Left renal pelvis (tissue), 4 donors: ENCODE measurements around the gene NUMBL. TPM values are rescaled to one million over a fixed set of nuclear protein-coding genes. Genes with fewer than 3 reads are reported as not detected.
"Not testable (repeated sequence)": the region's sequence is repeated elsewhere in the genome, so short reads cannot be mapped to it uniquely, and the experiment has no call there.

Source experiments
- DNase-seq, 4 donors: peaks; one replicate each; pipeline ENCODE4 v3.0.0-alpha.2; 2013; ENCODE audit warnings: low read depth in 4 of 4, low spot score in 3 of 4
- polyA plus RNA-seq, 4 donors: library from polyadenylated mRNA; unstranded; fragments of 120-200 nt; gene quantifications; one replicate each; pipeline ENCODE4 v1.2.1, GENCODE V29; 2013; ENCODE audit not compliant: insufficient read length in 4 of 4

Gene NUMBL
- polyA plus RNA-seq, 4 donors, result 11.5 to 35.0 (median 15.8) TPM

DNA sequence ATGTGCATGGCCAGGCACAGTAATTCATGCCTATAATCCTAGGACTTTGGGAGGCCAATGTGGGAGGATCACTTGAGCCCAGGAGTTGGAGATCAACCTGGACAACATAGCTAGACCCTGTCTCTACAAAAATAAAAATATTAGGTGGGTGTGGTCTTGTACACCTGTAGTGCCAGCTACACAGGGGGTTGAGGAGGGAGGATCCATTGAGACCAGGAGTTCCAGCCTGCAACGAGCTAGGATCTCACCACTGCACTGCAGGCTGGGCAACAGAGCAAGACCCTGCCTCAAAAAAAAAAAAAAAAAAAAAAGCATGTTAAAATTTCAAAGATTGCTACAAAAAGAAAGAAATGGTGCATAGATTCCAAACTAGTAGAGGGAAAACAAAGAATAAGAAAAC lies 52.1 kb downstream of the NUMBL start:
- no peak for DNase-seq

DNA sequence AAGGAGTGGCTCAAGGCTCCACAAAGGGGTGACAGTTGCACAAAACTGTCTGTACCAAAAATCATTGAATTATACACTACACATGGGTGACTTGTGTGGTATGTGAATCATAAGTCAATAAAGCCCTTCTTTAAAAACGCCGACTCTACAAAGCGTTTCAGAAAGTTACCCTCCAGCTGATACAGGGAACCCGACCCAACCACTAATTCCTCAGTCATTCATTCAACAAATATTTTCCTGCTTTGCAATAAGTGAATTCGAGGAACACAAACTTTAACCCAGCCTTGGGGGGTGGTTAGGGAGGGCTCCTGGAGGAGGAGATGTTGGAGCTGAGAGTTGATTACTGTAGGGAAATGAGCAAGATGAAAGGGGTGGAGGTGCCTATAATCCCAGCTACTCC lies 57.2 kb downstream of the NUMBL start:
- DNase-seq, result no peak

DNA sequence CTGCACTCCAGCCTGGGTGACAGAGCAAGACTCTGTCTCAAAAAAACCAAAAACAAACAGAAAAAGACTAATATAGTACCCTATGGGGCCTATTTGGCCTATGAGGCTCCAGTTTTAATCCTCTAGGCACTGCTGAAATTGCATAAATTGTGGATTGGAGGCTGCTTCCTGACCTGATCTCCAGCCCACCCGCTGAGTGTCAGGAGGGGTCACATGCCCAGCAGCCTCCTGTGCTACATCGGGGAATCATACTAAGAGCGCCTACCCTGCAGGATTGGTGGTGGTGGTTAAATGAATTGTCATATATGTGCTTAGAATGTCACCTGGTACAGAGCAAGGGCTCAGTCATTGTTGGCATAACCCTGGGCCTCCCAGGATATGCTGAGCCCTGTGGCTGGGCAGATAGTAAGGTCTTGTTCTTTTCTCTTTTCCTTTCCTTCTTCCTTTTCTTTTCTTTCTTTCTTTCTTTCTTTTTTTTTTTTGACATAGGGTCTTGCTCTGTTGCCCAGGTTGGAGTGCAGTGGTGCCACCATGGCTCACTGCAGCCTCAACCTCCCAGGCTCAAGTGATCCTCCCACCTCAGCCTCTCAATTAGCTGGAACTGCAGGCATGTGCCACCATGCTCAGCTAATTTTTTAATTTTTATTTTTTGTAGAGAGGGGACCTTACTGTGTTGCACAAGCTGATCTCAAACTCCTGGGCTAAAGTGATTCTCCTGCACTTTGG lies 58.0 kb downstream of the NUMBL start:
- DNase-seq, result no peak

DNA sequence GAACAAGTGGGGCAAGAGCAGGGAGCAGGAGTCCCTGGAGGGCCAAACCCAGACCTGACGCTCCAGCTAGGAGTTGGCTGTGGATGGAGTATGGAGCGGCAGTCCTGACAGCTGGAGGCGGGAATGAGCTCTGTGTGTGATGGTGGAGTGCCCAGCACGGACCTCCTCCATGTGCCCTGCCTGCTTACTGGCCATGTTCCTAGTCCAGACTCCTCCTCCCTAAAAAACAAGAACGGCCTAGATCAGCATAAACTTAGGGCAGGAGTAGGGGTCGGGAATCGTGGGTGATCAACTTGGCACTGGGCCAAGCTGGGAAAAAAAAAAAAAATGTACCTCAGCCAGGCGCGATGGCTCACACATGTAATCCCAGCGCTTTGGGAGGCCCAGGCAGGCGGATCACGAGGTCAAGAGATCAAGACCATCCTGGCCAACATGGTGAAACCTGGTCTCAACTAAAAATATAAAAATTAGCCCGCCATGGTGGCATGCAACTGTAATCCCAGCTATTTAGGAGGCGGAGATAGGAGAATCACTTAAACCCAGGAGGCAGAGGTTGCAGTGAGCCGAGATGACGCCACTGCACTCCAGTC lies 59.8 kb downstream of the NUMBL start:
- DNase-seq, result no peak

DNA sequence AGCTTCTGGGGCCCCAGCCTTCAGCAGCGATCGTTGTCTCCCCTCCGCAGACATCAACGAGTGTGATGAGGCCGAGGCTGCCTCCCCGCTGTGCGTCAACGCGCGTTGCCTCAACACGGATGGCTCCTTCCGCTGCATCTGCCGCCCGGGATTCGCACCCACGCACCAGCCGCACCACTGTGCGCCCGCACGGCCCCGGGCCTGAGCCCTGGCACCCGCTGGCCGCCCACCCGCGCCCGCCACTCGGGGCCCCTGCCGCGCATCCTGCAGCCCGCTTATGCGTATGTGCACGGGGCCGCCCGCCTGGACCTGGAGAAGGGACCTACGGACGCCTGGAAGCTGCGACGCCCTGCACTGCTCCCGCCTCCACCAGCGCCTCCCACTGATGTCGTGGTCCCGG lies 61.1 kb downstream of the NUMBL start:
- no peak for DNase-seq

DNA sequence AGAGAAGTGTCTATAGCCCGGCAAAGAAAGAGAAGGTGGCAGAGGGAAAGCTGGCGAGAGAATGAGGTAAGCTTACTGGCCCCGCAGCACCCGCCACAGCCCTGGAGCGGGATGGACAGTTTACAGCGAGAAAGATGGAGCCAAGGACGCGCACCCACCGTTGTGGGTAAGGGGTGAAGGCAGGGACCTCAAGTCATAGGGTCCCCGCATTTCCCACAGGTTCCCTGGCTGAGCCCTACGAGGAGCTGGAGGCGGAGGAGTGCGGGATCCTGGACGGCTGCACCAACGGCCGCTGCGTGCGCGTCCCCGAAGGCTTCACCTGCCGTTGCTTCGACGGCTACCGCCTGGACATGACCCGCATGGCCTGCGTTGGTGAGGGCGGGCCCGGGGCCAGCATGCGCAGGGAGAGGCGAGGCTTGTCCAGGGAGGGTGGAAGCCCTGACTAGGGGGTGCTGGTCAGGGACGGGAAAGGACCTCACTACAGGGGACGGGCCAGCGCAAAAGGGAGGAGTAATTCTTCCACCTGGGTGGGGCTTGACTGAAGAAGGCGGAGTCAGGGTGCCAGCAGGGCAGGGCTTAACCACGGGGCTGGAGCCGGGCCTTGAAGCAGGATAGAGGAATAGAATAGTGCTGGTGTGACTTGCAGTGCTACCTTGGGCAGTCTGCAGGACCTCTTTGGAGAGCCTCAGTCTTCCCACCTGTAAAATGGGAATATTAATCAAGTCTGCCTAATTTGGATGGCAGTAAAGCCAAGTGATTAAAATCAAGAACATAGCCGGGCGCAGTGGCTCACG lies 62.8 kb downstream of the NUMBL start:
- no peak for DNase-seq

DNA sequence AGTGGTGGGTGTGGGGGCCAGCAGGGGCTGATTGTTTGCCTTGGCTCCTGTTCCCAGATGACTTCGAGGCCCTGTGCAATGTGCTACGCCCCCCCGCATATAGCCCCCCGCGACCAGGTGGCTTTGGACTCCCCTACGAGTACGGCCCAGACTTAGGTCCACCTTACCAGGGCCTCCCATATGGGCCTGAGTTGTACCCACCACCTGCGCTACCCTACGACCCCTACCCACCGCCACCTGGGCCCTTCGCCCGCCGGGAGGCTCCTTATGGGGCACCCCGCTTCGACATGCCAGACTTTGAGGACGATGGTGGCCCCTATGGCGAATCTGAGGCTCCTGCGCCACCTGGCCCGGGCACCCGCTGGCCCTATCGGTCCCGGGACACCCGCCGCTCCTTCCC lies 63.5 kb downstream of the NUMBL start:
- no peak for DNase-seq

DNA sequence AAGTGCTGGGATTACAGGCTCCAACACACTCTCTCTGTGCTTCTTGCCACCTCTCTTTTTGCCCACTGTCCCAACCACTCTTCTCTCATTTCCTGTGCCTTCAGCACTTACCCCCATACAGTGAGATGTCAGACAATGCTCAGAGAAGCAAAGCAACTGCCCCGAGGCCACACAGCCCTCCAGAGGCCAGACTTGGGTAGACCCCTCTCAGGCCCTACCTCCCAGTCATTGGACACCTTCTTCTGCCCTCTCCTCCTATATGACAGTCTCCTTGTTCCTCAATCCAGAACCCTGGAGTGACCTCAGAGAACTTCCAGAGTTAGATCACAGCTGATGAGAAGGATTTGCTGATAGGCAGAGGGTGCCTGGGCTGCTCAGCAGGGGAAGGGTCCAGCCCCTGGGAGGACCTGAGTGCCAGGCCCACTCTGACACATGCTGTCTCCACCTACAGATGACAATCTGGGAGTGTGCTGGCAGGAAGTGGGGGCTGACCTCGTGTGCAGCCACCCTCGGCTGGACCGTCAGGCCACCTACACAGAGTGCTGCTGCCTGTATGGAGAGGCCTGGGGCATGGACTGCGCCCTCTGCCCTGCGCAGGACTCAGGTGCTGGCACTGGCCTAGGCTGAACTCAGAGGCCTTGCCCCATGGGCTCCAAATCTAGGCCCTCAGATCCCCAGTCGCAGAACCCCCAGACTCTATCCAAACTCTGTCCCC lies 64.9 kb downstream of the NUMBL start:
- no peak for DNase-seq

DNA sequence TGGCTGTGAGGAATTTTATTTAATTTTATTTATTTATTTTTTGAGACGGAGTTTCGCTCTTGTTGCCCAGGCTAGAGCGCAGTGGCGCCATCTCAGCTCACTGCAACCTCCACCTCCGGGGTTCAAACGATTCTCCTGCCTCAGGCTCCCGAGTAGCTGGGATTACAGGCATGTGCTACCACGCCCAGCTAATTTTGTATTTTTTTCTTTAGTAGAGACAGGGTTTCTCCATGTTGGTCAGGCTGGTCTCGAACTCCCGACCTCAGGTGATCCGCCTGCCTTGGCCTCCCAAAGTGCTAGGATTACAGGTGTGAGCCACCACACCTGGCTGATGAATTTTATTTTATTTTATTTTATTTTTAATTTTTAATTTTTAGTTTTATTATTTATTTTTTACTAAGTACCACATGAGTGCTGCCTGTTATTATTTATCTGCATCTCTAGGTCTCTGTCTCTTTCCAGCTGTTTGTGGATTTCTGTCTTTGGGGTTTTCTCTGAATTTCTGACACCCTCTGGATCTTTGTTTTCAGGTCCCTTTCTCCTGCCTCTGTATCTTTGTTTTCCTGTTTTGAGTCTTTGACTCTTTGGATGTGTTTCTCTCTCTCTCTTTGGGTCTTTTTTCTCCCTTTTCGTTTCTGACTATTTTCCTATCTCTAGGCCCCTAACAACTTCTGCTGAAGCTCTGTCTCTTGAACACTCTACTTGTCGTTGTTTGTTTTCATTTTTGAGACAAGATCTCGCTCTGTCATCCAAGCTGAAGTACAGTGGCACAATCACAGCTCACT lies 65.9 kb downstream of the NUMBL start:
- DNase-seq, result not testable (repeated sequence)

DNA sequence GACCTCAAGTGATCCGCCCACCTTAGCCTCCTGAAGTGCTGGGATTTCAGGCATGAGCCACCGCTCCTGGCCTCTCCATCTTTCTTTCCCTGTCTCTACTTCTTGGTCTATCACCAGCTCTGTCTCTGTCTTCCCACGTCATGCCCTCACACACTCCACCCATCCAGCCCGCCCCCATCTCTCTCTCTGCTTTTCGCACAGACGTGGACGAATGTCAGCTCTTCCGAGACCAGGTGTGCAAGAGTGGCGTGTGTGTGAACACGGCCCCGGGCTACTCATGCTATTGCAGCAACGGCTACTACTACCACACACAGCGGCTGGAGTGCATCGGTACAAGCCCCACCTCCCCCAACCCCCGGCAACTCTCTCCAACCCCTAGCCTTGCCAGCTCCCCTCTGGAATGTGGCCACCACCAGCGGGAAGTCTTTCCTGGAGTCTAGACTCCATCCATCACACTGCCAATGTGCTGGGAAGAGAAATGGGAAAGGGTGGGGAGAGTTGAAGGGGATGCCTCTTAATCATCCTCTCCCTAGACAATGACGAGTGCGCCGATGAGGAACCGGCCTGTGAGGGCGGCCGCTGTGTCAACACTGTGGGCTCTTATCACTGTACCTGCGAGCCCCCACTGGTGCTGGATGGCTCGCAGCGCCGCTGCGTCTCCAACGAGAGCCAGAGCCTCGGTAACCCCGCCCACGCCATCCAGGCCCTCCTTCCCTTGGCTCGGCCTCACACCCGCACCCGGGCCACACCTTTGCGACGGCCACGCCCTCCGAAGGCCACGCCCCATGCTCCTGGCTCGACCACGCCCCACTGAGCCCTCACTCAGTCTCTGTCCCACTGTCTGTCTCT lies 66.8 kb downstream of the NUMBL start:
- DNase-seq, result no peak

DNA sequence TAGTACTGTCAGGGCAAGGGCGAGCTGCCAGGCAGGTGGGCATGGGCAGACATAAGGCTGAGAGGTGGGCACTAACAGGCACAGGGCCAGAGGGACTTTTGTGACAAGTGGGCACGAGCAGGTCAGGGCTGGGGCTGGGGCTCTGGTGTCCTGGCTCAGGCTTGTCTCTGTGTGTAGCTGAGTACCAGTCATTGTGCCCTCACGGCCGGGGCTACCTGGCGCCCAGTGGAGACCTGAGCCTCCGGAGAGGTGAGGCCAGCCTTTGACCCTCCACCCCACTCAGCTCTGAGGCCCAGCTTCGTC lies 67.7 kb downstream of the NUMBL start:
- DNase-seq, result no peak

DNA sequence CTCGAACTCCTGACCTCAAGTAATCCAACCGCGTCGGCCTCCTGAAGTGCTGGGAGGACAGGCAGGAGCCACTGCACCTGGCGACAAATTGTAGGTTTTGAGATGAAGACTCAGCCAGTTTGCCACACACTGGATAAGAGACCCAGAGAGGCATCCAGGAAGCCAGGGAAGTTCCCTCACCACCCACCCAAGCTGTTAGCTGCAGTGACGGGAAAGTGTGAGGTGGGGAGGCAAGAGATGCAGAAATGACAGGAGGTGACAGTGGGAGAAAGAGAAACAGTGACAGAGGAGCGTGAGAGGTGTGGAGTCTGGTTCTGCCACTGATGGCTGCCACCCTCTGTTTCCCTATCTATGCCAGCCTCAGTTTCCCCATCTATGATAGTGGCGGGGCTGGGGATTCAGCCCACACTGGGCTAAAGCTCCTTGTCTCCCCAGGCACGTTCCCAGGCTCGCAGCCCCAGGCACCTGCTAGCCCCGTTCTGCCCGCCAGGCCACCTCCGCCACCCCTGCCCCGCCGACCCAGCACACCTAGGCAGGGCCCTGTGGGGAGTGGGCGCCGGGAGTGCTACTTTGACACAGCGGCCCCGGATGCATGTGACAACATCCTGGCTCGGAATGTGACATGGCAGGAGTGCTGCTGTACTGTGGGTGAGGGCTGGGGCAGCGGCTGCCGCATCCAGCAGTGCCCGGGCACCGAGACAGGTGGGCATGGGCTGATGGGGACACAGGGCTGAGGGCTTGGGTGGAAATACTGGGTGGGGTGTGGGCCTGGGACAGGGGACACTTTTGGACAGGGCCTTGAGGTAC lies 68.3 kb downstream of the NUMBL start:
- DNase-seq, result no peak

DNA sequence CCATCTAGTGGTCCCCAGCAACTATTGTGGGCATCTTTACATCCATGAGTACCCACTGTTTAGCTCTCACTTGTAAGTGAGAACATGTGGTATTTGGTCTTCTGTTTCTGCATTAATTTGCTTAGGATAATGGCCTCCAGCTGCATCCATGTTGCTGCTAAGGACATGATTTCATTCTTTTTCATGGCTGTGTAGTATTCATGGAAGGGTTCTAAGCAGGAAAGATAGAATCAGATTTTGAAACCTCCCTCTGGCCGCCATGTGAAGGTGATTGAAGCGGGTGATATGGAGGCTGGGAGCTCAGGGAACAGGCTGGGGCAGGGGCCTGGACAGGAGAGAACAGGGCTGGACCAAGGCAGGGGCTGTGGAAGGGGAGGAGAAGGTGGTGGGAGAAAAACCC lies 69.2 kb downstream of the NUMBL start:
- no peak for DNase-seq

DNA sequence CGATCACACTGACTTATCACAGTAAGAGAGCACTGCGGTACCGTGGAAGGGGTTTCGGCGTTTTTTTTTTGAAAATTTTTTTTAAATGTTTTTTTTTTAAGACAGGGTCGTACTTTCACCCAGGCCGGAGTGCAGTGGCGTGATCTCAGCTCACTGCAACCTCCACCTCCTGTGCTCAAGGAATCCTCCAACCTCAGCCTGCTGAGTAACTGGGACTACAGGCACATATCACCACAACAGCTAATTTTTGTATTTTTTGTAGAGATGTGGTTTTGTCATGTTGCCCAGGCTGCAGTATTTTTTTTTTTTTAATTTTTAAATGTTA lies 70.3 kb downstream of the NUMBL start:
- DNase-seq, result no peak

DNA sequence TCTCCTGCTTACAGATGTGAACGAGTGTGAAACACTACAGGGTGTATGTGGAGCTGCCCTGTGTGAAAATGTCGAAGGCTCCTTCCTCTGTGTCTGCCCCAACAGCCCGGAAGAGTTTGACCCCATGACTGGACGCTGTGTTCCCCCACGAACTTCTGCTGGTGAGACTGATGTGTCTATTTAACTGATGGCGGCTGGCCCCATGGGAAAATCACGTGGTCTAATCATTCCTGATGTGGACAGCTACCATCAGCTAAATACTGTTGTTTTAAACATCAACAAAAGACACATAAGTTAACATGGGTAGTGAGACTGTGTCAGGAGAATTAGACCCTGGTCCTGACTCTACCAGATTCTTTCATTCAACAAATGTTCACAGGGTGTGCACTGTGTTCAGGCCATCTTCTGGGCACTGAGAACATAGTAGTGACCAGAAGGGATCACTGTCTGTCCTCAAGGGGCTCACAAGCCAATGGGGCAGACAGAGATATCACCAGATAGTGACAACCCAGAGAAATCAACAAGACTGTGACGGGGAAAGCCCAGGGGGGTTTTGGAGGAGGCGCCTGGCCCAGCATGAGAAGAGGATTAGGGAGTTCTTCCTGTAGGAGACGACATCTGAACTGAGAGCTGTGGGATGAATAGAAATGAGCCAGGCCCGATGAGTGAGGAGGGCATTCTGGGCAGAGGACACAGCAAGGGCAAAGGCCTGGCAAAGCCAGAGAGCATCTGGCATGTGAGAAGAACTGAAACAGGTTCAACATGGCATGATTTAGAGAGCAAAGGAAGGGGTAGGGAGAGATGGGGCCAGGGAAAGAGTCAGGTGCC lies 70.9 kb downstream of the NUMBL start:
- DNase-seq, result no peak

DNA sequence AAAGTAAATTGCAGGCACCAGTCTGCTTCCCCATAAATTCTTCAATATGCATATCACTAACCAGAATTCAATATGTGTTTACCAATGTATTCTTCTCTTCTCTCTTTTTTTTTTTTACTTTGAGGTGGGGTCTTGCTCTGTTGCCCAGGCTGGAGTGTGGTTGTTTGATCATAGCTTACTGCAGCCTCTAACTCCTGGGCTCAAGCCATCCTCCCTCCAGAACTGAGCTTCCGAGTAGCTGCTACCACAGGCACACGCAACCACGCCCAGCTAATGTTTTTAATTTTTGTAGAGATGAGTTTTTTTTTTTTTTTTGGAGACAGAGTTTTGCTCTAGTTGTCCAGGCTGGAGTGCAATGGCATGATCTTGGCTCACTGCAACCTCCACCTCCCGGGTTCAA lies 72.5 kb downstream of the NUMBL start:
- DNase-seq, result no peak

DNA sequence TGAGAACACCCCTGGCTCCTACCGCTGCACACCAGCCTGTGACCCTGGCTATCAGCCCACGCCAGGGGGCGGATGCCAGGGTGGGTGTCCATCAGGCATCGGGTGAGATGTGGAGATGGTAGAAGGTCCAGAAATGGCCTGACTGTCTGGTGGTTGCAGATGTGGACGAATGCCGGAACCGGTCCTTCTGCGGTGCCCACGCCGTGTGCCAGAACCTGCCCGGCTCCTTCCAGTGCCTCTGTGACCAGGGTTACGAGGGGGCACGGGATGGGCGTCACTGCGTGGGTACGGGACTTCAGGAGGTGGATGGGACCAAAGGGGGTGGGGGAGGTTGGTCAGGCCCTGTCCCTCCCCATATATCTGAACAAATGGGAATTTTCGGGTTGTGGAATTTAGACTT lies 73.5 kb downstream of the NUMBL start:
- DNase-seq, result no peak

DNA sequence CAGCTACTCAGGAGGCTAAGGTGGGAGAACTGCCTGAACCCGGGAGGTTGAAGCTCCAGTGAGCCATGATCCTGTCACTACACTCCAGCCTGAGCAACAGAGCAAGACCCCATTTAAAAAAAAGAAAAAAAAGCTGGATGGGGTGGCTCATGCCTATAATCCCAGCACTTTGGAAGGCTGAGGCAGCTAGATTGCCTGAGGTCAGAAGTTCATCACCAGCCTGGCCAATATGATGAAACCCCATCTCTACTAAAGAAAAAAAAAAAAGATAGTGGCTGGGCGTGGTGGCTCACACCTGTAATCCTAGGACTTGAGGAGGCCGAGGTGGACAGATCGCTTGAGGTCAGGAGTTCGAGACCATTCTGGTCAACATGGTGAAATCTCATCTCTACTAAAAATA lies 74.3 kb downstream of the NUMBL start:
- DNase-seq, result no peak
